SK-N-SH treated with all-trans-retinoic acid at 6 μM for 48 hours (cell line): ENCODE results near the gene TMPO.

ENCODE experiments used
- ATAC-seq: fragments of 200-7000 bp; cut with Tn5 transposase; 3 replicates; pipeline ENCODE4 v1.9.1; 2020; ENCODE audit warnings: mild to moderate bottlenecking, moderate library complexity
- ARNTL ChIP-seq: fragments of 450-650 bp; formaldehyde crosslinking; IDR thresholded peaks from 2 replicates; pipeline ENCODE4 v1.5.0; 2020; ENCODE audit warnings: low read depth, mild to moderate bottlenecking, moderate library complexity, borderline replicate concordance
- BACH2 ChIP-seq: fragments of 250-450 bp; sonication (Bioruptor Pico); IDR thresholded peaks from 2 replicates; pipeline ENCODE4 v1.9.0; 2021; ENCODE audit warnings: mild to moderate bottlenecking, borderline replicate concordance
- CSDC2 ChIP-seq: fragments of 250-450 bp; sonication (Bioruptor Pico); IDR thresholded peaks from 2 replicates; pipeline ENCODE4 v1.5.0; 2020; ENCODE audit warnings: mild to moderate bottlenecking, moderate library complexity
- ESRRG ChIP-seq: fragments of 250-450 bp; sonication (Bioruptor Pico); IDR thresholded peaks from 2 replicates; pipeline ENCODE4 v1.6.1; 2021; ENCODE audit warnings: mild to moderate bottlenecking
- GLIS3 ChIP-seq: fragments of 250-450 bp; sonication (Bioruptor Pico); IDR thresholded peaks from 2 replicates; pipeline ENCODE4 v1.5.0; 2020; ENCODE audit warnings: mild to moderate bottlenecking, moderate library complexity
- OSR1 ChIP-seq: fragments of 250-450 bp; sonication (Bioruptor Pico); IDR thresholded peaks from 2 replicates; pipeline ENCODE4 v1.8.0; 2022; ENCODE audit warnings: moderate library complexity, mild to moderate bottlenecking, inconsistent platforms
- PPARA ChIP-seq: fragments of 250-450 bp; sonication (Bioruptor Pico); IDR thresholded peaks from 2 replicates; pipeline ENCODE4 v1.5.0; 2020; ENCODE audit warnings: mild to moderate bottlenecking, borderline replicate concordance
- RARB ChIP-seq: fragments of 250-450 bp; sonication (Bioruptor Pico); IDR thresholded peaks from 2 replicates; pipeline ENCODE4 v1.8.0; 2021; ENCODE audit warnings: mild to moderate bottlenecking, moderate library complexity
- SNAI2 ChIP-seq: fragments of 250-450 bp; sonication (Bioruptor Pico); IDR thresholded peaks from 2 replicates; pipeline ENCODE4 v1.5.0; 2020; ENCODE audit warnings: mild to moderate bottlenecking, moderate library complexity
- TOX ChIP-seq: fragments of 250-450 bp; sonication (Bioruptor Pico); IDR thresholded peaks from 2 replicates; pipeline ENCODE4 v1.8.0; 2021; ENCODE audit warnings: mild to moderate bottlenecking, moderate library complexity, borderline replicate concordance
- ZC3H10 ChIP-seq: fragments of 250-450 bp; sonication (Bioruptor Pico); IDR thresholded peaks from 2 replicates; pipeline ENCODE4 v1.5.1; 2021; ENCODE audit warnings: mild to moderate bottlenecking, moderate library complexity
- ZFP3 ChIP-seq: fragments of 250-450 bp; sonication (Bioruptor Pico); IDR thresholded peaks from 2 replicates; pipeline ENCODE4 v1.5.0; 2020; ENCODE audit warnings: mild to moderate bottlenecking, moderate library complexity
- ZFP30 ChIP-seq: fragments of 450-650 bp; formaldehyde crosslinking; IDR thresholded peaks from 2 replicates; pipeline ENCODE4 v1.5.0; 2022; ENCODE audit warnings: mild to moderate bottlenecking, moderate library complexity
- ZNF565 ChIP-seq: fragments of 450-650 bp; formaldehyde crosslinking; conservative IDR thresholded peaks from 2 replicates; pipeline ENCODE4 v1.5.0; 2020; ENCODE audit warnings: low read depth, mild to moderate bottlenecking, moderate library complexity
- ZNF70 ChIP-seq: fragments of 450-650 bp; formaldehyde crosslinking; IDR thresholded peaks from 2 replicates; pipeline ENCODE4 v1.5.0; 2020; ENCODE audit warnings: mild to moderate bottlenecking, moderate library complexity
- TF ChIP-seq, protein P1 (sequence below): fragments of 250-450 bp; sonication (Bioruptor Pico); IDR thresholded peaks from 2 replicates; pipeline ENCODE4 v1.8.0; 2021; ENCODE audit warnings: low read depth, mild to moderate bottlenecking, moderate library complexity, borderline replicate concordance
- TF ChIP-seq, protein P2 (sequence below): fragments of 250-450 bp; sonication (Bioruptor Pico); IDR thresholded peaks from 2 replicates; pipeline ENCODE4 v1.5.1; 2021; ENCODE audit warnings: mild to moderate bottlenecking, moderate library complexity
- TF ChIP-seq, protein P3 (sequence below): fragments of 250-450 bp; sonication (Bioruptor Pico); IDR thresholded peaks from 2 replicates; pipeline ENCODE4 v1.5.0; 2020; ENCODE audit warnings: mild to moderate bottlenecking, moderate library complexity
- TF ChIP-seq, protein P4 (sequence below): fragments of 250-450 bp; sonication (Bioruptor Pico); IDR thresholded peaks from 2 replicates; pipeline ENCODE4 v1.5.1; 2020; ENCODE audit warnings: low read depth, mild to moderate bottlenecking, moderate library complexity

TMPO gene

DNA sequence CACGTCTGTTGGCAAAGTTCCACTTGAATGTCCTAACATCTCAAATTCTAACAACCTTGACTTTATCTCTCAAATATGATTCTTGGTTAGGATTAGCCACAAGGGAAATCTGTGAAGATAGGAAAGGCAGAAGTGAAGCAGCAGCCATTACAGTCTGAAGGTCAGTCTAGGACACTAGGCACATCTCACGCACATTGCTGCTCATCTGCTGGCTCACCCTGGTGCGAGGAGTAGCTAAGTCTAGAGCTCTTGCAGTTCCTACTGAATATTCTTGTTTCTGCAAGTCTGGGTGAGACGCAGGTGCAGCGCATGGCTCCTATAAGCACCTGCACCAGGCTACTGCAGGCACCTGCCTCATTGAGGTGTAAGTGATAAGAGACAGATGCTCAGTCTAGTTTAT is 71.7 kb downstream of the TMPO start (continued):
- TF ChIP-seq, protein P1, sequence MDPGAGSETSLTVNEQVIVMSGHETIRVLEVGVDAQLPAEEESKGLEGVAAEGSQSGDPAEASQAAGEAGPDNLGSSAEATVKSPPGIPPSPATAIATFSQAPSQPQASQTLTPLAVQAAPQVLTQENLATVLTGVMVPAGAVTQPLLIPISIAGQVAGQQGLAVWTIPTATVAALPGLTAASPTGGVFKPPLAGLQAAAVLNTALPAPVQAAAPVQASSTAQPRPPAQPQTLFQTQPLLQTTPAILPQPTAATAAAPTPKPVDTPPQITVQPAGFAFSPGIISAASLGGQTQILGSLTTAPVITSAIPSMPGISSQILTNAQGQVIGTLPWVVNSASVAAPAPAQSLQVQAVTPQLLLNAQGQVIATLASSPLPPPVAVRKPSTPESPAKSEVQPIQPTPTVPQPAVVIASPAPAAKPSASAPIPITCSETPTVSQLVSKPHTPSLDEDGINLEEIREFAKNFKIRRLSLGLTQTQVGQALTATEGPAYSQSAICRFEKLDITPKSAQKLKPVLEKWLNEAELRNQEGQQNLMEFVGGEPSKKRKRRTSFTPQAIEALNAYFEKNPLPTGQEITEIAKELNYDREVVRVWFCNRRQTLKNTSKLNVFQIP = no peak
- TF ChIP-seq ZFP3 (CRISPR knock-in tag) (no peak), PPARA (no peak)

DNA sequence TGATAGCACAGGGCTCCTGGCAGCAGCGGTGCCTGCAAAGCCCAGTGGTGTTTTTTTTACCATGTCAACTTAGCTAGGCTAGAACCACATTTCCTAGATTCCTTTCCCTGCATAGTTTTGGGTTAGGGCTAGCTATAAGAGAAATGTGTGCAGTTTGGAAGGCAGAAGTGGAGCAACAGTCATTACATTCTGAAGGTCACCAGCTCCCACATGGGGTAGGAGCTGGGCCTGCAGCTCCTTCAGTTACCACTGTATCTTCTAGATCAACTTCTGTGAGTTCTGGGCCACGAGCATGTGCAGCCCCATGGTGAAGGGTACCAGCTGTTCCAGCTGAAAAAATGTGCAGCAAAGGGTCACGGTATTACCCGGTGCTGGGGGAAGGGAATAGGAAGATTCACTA is 75.8 kb downstream of the TMPO start:
- no peak for ATAC-seq
- TF ChIP-seq ZNF565 (CRISPR knock-in tag) (no peak), ZFP30 (CRISPR knock-in tag) (no peak), ZNF70 (CRISPR knock-in tag) (no peak), PPARA (no peak), CSDC2 (no peak), ZC3H10 (CRISPR knock-in tag) (no peak), SNAI2 (no peak), RARB (CRISPR knock-in tag) (no peak), ESRRG (CRISPR knock-in tag) (no peak)
- TF ChIP-seq, protein P2, sequence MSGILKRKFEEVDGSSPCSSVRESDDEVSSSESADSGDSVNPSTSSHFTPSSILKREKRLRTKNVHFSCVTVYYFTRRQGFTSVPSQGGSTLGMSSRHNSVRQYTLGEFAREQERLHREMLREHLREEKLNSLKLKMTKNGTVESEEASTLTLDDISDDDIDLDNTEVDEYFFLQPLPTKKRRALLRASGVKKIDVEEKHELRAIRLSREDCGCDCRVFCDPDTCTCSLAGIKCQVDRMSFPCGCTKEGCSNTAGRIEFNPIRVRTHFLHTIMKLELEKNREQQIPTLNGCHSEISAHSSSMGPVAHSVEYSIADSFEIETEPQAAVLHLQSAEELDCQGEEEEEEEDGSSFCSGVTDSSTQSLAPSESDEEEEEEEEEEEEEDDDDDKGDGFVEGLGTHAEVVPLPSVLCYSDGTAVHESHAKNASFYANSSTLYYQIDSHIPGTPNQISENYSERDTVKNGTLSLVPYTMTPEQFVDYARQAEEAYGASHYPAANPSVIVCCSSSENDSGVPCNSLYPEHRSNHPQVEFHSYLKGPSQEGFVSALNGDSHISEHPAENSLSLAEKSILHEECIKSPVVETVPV (CRISPR knock-in tag) = no peak
- TF ChIP-seq, protein P1 = no peak
- TF ChIP-seq, all 23 proteins: peak for 0

DNA sequence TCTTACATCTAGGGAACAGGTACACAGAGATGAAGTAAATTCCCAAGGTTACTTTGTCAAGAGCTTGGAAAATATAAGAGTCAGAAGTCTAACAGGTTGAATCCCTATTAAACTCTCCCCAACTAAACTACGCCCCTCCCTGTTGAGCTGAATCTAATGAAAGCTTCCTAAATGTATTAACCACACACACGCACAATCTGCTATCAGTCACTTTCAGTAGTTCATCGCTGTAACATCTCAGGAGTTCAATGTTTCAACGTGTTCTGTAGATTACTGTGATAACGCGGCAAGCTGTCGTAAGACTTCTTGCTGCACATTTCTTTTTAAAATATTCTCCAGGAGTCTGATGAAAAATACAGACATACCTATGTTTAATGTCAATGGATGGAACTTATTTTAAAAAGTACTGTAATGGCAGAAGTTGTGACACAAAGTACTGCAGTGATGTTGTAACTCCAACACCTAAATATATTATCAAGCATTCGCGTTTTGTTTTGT is 77.5 kb downstream of the TMPO start:
- TF ChIP-seq TOX (CRISPR knock-in tag) (no peak), ARNTL (CRISPR knock-in tag) (no peak), ZC3H10 (CRISPR knock-in tag) (no peak), BACH2 (CRISPR knock-in tag) (no peak), CSDC2 (no peak), OSR1 (CRISPR knock-in tag) (no peak), GLIS3 (no peak)
- TF ChIP-seq, protein P3, sequence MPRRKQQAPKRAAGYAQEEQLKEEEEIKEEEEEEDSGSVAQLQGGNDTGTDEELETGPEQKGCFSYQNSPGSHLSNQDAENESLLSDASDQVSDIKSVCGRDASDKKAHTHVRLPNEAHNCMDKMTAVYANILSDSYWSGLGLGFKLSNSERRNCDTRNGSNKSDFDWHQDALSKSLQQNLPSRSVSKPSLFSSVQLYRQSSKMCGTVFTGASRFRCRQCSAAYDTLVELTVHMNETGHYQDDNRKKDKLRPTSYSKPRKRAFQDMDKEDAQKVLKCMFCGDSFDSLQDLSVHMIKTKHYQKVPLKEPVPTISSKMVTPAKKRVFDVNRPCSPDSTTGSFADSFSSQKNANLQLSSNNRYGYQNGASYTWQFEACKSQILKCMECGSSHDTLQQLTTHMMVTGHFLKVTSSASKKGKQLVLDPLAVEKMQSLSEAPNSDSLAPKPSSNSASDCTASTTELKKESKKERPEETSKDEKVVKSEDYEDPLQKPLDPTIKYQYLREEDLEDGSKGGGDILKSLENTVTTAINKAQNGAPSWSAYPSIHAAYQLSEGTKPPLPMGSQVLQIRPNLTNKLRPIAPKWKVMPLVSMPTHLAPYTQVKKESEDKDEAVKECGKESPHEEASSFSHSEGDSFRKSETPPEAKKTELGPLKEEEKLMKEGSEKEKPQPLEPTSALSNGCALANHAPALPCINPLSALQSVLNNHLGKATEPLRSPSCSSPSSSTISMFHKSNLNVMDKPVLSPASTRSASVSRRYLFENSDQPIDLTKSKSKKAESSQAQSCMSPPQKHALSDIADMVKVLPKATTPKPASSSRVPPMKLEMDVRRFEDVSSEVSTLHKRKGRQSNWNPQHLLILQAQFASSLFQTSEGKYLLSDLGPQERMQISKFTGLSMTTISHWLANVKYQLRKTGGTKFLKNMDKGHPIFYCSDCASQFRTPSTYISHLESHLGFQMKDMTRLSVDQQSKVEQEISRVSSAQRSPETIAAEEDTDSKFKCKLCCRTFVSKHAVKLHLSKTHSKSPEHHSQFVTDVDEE (CRISPR knock-in tag) = no peak
- TF ChIP-seq, protein P4, sequence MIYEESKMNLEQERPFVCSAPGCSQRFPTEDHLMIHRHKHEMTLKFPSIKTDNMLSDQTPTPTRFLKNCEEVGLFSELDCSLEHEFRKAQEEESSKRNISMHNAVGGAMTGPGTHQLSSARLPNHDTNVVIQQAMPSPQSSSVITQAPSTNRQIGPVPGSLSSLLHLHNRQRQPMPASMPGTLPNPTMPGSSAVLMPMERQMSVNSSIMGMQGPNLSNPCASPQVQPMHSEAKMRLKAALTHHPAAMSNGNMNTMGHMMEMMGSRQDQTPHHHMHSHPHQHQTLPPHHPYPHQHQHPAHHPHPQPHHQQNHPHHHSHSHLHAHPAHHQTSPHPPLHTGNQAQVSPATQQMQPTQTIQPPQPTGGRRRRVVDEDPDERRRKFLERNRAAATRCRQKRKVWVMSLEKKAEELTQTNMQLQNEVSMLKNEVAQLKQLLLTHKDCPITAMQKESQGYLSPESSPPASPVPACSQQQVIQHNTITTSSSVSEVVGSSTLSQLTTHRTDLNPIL (CRISPR knock-in tag) = no peak
- TF ChIP-seq, protein P1 = no peak
- TF ChIP-seq, protein P2 (CRISPR knock-in tag) = no peak
- ATAC-seq = peak; percentile 8
